ENCODE results near the gene ATP8B4. TPM values are rescaled to one million over a fixed set of nuclear protein-coding genes. Genes with fewer than 3 reads are reported as not detected.

Gene ATP8B4
- total and polyA plus RNA-seq, 3 donors from 2014 or later, result 2.4 to 6.1 (median 2.5) TPM

- Histone ChIP-seq H3K4me3 (no peak overlapping the region), H3K27ac (no peak overlapping the region), H3K4me1 (no peaks in the 10 kb centered on the region), H3K9me3 (no peaks in the 10 kb centered on the region), H3K27me3 (no peaks in the 10 kb centered on the region), H3K36me3 (ENCODE audit: low read depth, missing control alignments) (no peaks in the 10 kb centered on the region)
- intact Hi-C loops (cut with DNase I; ENCODE audit: low total_unique reads), result loop anchor here (10.0 kb wide), 1 partner anchor 246 kb away; the partner anchor contains the start of genes DTWD1 and FAM227B
- no peak for DNase-seq
- TF ChIP-seq CTCF (IDR thresholded peaks at IDR 0.05) (no peak), POLR2A (IDR thresholded peaks at IDR 0.05) (no peak)
These were observed 248.6 kb downstream of the ATP8B4 start for GRCh38 chr15:49870472-49870871.

GRCh38 chr15:49868348-49868747, 250.7 kb downstream of the ATP8B4 start:
- Histone ChIP-seq H3K27me3 (no peaks in the 10 kb centered on the region), H3K36me3 (ENCODE audit: low read depth, missing control alignments) (no peaks in the 10 kb centered on the region), H3K9me3 (no peaks in the 10 kb centered on the region), H3K4me1 (no peaks in the 10 kb centered on the region), H3K27ac (no peak overlapping the region), H3K4me3 (no peak overlapping the region)
- no peak for TF ChIP-seq CTCF (IDR thresholded peaks at IDR 0.05)
- TF ChIP-seq POLR2A (IDR thresholded peaks at IDR 0.05), result no peak
- intact Hi-C loops (cut with DNase I; ENCODE audit: low total_unique reads), result no loop called here
- DNase-seq, result no peak

- no peaks in the 10 kb centered on the region for H3K36me3 ChIP-seq (ENCODE audit: low read depth, missing control alignments)
- no peaks in the 10 kb centered on the region for H3K27me3 ChIP-seq
- 92 to 94% methylated on average over 10 of the region's 10 CpGs for WGBS, 2 donors
- H3K27ac ChIP-seq, result no peak overlapping the region
- no peaks in the 10 kb centered on the region for H3K4me1 ChIP-seq
- TF ChIP-seq POLR2A (IDR thresholded peaks at IDR 0.05) (no peak), CTCF (IDR thresholded peaks at IDR 0.05) (no peak)
- intact Hi-C loops (cut with DNase I; ENCODE audit: low total_unique reads), result no loop called here
- DNase-seq, result no peak
- H3K9me3 ChIP-seq, result no peaks in the 10 kb centered on the region
- H3K4me3 ChIP-seq, result no peak overlapping the region
These were observed 252.9 kb downstream of the ATP8B4 start for GRCh38 chr15:49865925-49866757.

- WGBS, 2 donors, result 80 to 81% methylated on average over 2 of the region's 2 CpGs
- Histone ChIP-seq H3K9me3 (no peaks in the 10 kb centered on the region), H3K36me3 (ENCODE audit: low read depth, missing control alignments) (no peaks in the 10 kb centered on the region), H3K4me1 (no peaks in the 10 kb centered on the region), H3K27ac (no peak overlapping the region), H3K27me3 (no peaks in the 10 kb centered on the region), H3K4me3 (no peak overlapping the region)
- DNase-seq, result no peak
- TF ChIP-seq POLR2A (IDR thresholded peaks at IDR 0.05) (no peak), CTCF (IDR thresholded peaks at IDR 0.05) (no peak)
- intact Hi-C loops (cut with DNase I; ENCODE audit: low total_unique reads), result no loop called here
These were observed 254.8 kb downstream of the ATP8B4 start for GRCh38 chr15:49864251-49864650.

Measured in testis (tissue), 3 donors.